Mesodermal cell (in vitro differentiated cells): ENCODE data around the gene COL18A1.
A peak's percentile ranks its signal among the peaks of the same experiment; 100 is the strongest.

Experiments used
- H3K27ac ChIP-seq: 2 replicates; pipeline ENCODE4 v1.7.0; 2013; ENCODE audit warnings: mild to moderate bottlenecking, low read depth, low read length, moderate library complexity; ENCODE audit not compliant: severe bottlenecking
- H3K36me3 ChIP-seq: 2 replicates; pipeline ENCODE4 v1.7.1; 2013; ENCODE audit warnings: mild to moderate bottlenecking, low read length, moderate library complexity; ENCODE audit not compliant: control insufficient read depth, insufficient read depth
- H3K4me1 ChIP-seq: one replicate; pipeline ENCODE4 v1.7.1; 2013; ENCODE audit warnings: mild to moderate bottlenecking, low read length; ENCODE audit not compliant: insufficient read depth, control insufficient read depth, poor library complexity, severe bottlenecking
- H3K4me3 ChIP-seq: 2 replicates; pipeline ENCODE4 v1.7.0; 2013; ENCODE audit warnings: low read length, control low read depth, mild to moderate bottlenecking; ENCODE audit not compliant: insufficient read depth, poor library complexity, severe bottlenecking; ENCODE audit errors: extremely low read depth
- H3K9me3 ChIP-seq: 2 replicates; pipeline ENCODE4 v1.7.1; 2013; ENCODE audit warnings: mild to moderate bottlenecking, low read length, moderate library complexity; ENCODE audit not compliant: control insufficient read depth
- WGBS, 2 experiments: methylation state at CpG; one replicate each; pipeline ENCODE4 v1.1.5; 2013; ENCODE audit warnings: missing lambda C conversion rate in 2 of 2; ENCODE audit not compliant: insufficient coverage in 2 of 2; 5-methylcytosine and 5-hydroxymethylcytosine counted together

COL18A1 gene

GRCh38 chr21:45410151-45410864, 5.3 kb downstream of the COL18A1 start:
- Histone ChIP-seq H3K4me1 (peaks cover 62% of the 10 kb centered on the region), H3K4me3 (no peak overlapping the region), H3K36me3 (peaks cover 39% of the 10 kb centered on the region), H3K27ac (peak overlapping the region; percentile 7), H3K9me3 (no peaks in the 10 kb centered on the region)
- WGBS, 2 experiments: 82 to 89% methylated on average over 27 of the region's 28 CpGs

GRCh38 chr21:45410865-45411809, 6.2 kb downstream of the COL18A1 start:
- Histone ChIP-seq H3K9me3 (no peaks in the 10 kb centered on the region), H3K36me3 (peaks cover 47% of the 10 kb centered on the region), H3K4me1 (peaks cover 70% of the 10 kb centered on the region), H3K4me3 (no peak overlapping the region), H3K27ac (peak overlapping the region; percentile 16)
- WGBS, 2 experiments: 89 to 92% methylated on average over 27 to 28 of the region's 31 CpGs

- Histone ChIP-seq H3K4me3 (no peak overlapping the region), H3K27ac (no peak overlapping the region), H3K9me3 (no peaks in the 10 kb centered on the region), H3K4me1 (peaks cover 76% of the 10 kb centered on the region), H3K36me3 (peaks cover 51% of the 10 kb centered on the region)
- 92 to 97% methylated on average over 15 to 17 of the region's 18 CpGs for WGBS, 2 experiments
These were observed 6.8 kb downstream of the COL18A1 start for GRCh38 chr21:45411810-45412206.

- no peak overlapping the region for H3K27ac ChIP-seq
- whole genome bisulfite sequencing, 2 experiments: 93 to 97% methylated on average over 5 to 6 of the region's 7 CpGs
- H3K36me3 ChIP-seq: peaks cover 57% of the 10 kb centered on the region
- H3K9me3 ChIP-seq: no peaks in the 10 kb centered on the region
- H3K4me3 ChIP-seq: no peak overlapping the region
- peaks cover 70% of the 10 kb centered on the region for H3K4me1 ChIP-seq
These were observed 7.5 kb downstream of the COL18A1 start for GRCh38 chr21:45412491-45412890.

GRCh38 chr21:45412909-45413611, 8.1 kb downstream of the COL18A1 start:
- 81 to 83% methylated on average over 20 to 27 of the region's 27 CpGs for WGBS, 2 experiments
- Histone ChIP-seq H3K27ac (no peak overlapping the region), H3K9me3 (no peaks in the 10 kb centered on the region), H3K36me3 (peaks cover 54% of the 10 kb centered on the region), H3K4me1 (peaks cover 66% of the 10 kb centered on the region), H3K4me3 (no peak overlapping the region)

- Histone ChIP-seq H3K4me1 (peaks cover 58% of the 10 kb centered on the region), H3K36me3 (peaks cover 58% of the 10 kb centered on the region)
- WGBS, 2 experiments: 73 to 85% methylated on average over 3 to 5 of the region's 7 CpGs
These were observed 9.0 kb downstream of the COL18A1 start for GRCh38 chr21:45413922-45414321.

GRCh38 chr21:45414396-45415187, 9.6 kb downstream of the COL18A1 start:
- WGBS, 2 experiments: 93 to 95% methylated on average over 19 to 23 of the region's 25 CpGs
- peaks cover 51% of the 10 kb centered on the region for H3K4me1 ChIP-seq
- no peak overlapping the region for H3K4me3 ChIP-seq
- H3K9me3 ChIP-seq: no peaks in the 10 kb centered on the region
- no peak overlapping the region for H3K27ac ChIP-seq
- H3K36me3 ChIP-seq: peaks cover 58% of the 10 kb centered on the region

More at GRCh38 chr21:45413922-45414321, 9.0 kb downstream of the COL18A1 start:
- H3K4me3 ChIP-seq: no peak overlapping the region
- no peak overlapping the region for H3K27ac ChIP-seq
- H3K9me3 ChIP-seq: no peaks in the 10 kb centered on the region

GRCh38 chr21:45415188-45415942, 10.4 kb downstream of the COL18A1 start:
- Histone ChIP-seq H3K9me3 (no peaks in the 10 kb centered on the region), H3K36me3 (peaks cover 61% of the 10 kb centered on the region), H3K27ac (no peak overlapping the region), H3K4me1 (peaks cover 49% of the 10 kb centered on the region), H3K4me3 (no peak overlapping the region)
- 91 to 93% methylated on average over 26 to 32 of the region's 32 CpGs for WGBS, 2 experiments

GRCh38 chr21:45415943-45416611, 11.1 kb downstream of the COL18A1 start:
- Histone ChIP-seq H3K36me3 (peaks cover 57% of the 10 kb centered on the region), H3K4me3 (no peak overlapping the region), H3K9me3 (no peaks in the 10 kb centered on the region), H3K4me1 (peaks cover 45% of the 10 kb centered on the region), H3K27ac (no peak overlapping the region)
- 89 to 95% methylated on average over 18 to 24 of the region's 25 CpGs for WGBS, 2 experiments
